Coronary artery (tissue), 2 donors: Measurements from ENCODE around the gene ITFG2.

Source experiments
- DNase-seq: peaks from one replicate; pipeline ENCODE4 v3.0.0-alpha.2; 2017; ENCODE audit warnings: low spot score
- H3K27ac ChIP-seq, 2 donors: fragments of 200-600 bp; sonication (generic); one replicate each; pipeline ENCODE4 v1.5.1; 2016 to 2019
- H3K4me3 ChIP-seq: fragments of 200-600 bp; sonication (generic); 2 replicates; pipeline ENCODE4 v1.5.1; 2016; ENCODE audit warnings: mild to moderate bottlenecking, moderate library complexity
- CTCF ChIP-seq: fragments of 200-600 bp; sonication (generic); IDR thresholded peaks from one replicate; pipeline ENCODE4 v1.5.1; 2019; ENCODE audit warnings: antibody characterized with exemption

ITFG2 gene

GRCh38 chr12:2841056-2841650 is 28.7 kb downstream of the ITFG2 start:
- TF ChIP-seq CTCF: no peak
- Histone ChIP-seq H3K27ac (peak overlapping the region in 1 of 2 donors; percentile 71), H3K4me3 (no peak overlapping the region)
- no peak for DNase-seq

- peak overlapping the region; percentile 61 to 77 for H3K27ac ChIP-seq
- no peak for DNase-seq
Measured at GRCh38 chr12:2842948-2843347, 30.5 kb downstream of the ITFG2 start.

GRCh38 chr12:2844786-2845185 is 32.3 kb downstream of the ITFG2 start:
- Histone ChIP-seq H3K27ac (peak overlapping the region; percentile 61 to 77), H3K4me3 (no peak overlapping the region)
- no peak for TF ChIP-seq CTCF
- no peak for DNase-seq

More at GRCh38 chr12:2842948-2843347, 30.5 kb downstream of the ITFG2 start:
- TF ChIP-seq CTCF: no peak
- H3K4me3 ChIP-seq: no peak overlapping the region

- Histone ChIP-seq H3K4me3 (no peak overlapping the region), H3K27ac (peak overlapping the region; percentile 61 to 77)
- DNase-seq: peak; percentile 83
- no peak for TF ChIP-seq CTCF
Measured at GRCh38 chr12:2845280-2845679, 32.8 kb downstream of the ITFG2 start.

- Histone ChIP-seq H3K27ac (no peak overlapping the region), H3K4me3 (no peak overlapping the region)
- DNase-seq: no peak
- no peak for TF ChIP-seq CTCF
Measured at GRCh38 chr12:2851931-2852330, 39.5 kb downstream of the ITFG2 start.

- Histone ChIP-seq H3K27ac (no peak overlapping the region), H3K4me3 (no peak overlapping the region)
- TF ChIP-seq CTCF: peak; percentile 78
- no peak for DNase-seq
Measured at GRCh38 chr12:2853626-2854025, 41.2 kb downstream of the ITFG2 start.

- DNase-seq: no peak
- no peak for TF ChIP-seq CTCF
- Histone ChIP-seq H3K27ac (peak overlapping the region in 1 of 2 donors; percentile 62), H3K4me3 (no peak overlapping the region)
Measured at GRCh38 chr12:2854669-2855453, 42.4 kb downstream of the ITFG2 start.
